ENCODE measurements around the gene IQGAP2. TPM values are rescaled to one million over a fixed set of nuclear protein-coding genes. Genes with fewer than 3 reads are reported as not detected.

Gene IQGAP2
- total RNA-seq, 4 donors from 2014 or later = 3.5 to 18.5 (median 13.7) TPM

GRCh38 chr5:76476474-76477038 lies 73.5 kb downstream of the IQGAP2 start:
- DNase-seq (ENCODE audit: low spot score in 2 of 2) = no peak
- intact Hi-C loops (cut with DNase I; ENCODE audit: low total_unique reads) = no loop called here
- WGBS, 2 donors = 76 to 84% methylated on average over 3 of the region's 3 CpGs
- no peak for TF ChIP-seq POLR2A (IDR thresholded peaks at IDR 0.05)
- TF ChIP-seq, protein P1, sequence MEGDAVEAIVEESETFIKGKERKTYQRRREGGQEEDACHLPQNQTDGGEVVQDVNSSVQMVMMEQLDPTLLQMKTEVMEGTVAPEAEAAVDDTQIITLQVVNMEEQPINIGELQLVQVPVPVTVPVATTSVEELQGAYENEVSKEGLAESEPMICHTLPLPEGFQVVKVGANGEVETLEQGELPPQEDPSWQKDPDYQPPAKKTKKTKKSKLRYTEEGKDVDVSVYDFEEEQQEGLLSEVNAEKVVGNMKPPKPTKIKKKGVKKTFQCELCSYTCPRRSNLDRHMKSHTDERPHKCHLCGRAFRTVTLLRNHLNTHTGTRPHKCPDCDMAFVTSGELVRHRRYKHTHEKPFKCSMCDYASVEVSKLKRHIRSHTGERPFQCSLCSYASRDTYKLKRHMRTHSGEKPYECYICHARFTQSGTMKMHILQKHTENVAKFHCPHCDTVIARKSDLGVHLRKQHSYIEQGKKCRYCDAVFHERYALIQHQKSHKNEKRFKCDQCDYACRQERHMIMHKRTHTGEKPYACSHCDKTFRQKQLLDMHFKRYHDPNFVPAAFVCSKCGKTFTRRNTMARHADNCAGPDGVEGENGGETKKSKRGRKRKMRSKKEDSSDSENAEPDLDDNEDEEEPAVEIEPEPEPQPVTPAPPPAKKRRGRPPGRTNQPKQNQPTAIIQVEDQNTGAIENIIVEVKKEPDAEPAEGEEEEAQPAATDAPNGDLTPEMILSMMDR (IDR thresholded peaks at IDR 0.05) = no peak
- no peak overlapping the region for H3K4me3 ChIP-seq (ENCODE audit: low read depth, poor library complexity, severe bottlenecking)

GRCh38 chr5:76477061-76477460 lies 74.0 kb downstream of the IQGAP2 start:
- 92 to 93% methylated on average over 2 of the region's 2 CpGs for WGBS, 2 donors
- intact Hi-C loops (cut with DNase I; ENCODE audit: low total_unique reads) = no loop called here
- no peak overlapping the region for H3K4me3 ChIP-seq (ENCODE audit: low read depth, poor library complexity, severe bottlenecking)
- DNase-seq (ENCODE audit: low spot score in 2 of 2) = no peak
- no peak for TF ChIP-seq POLR2A (IDR thresholded peaks at IDR 0.05)
- TF ChIP-seq, protein P1 (IDR thresholded peaks at IDR 0.05) = no peak

DNA sequence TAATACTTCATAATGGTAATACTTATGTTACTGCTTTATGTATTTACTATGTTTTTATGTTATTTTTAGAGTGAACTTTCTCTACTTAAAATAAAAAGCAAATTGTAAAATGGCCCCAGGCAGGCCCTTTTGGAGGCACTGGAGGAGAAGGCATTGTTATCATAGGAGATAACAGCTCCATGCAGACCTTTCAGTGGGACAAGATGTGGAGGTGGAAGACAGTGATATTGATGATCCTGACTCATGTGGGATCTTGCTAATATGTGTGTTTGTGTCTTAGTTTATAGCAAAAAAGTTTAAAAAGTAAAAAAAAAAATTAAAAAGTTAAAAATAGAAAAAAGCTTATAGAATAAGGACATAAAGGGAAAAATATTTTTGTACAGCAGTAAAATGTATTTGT lies 74.5 kb downstream of the IQGAP2 start:
- no peak for DNase-seq (ENCODE audit: low spot score in 2 of 2)
- TF ChIP-seq, protein P1 (IDR thresholded peaks at IDR 0.05) = no peak
- TF ChIP-seq POLR2A (IDR thresholded peaks at IDR 0.05) = no peak
- intact Hi-C loops (cut with DNase I; ENCODE audit: low total_unique reads) = no loop called here
- no peak overlapping the region for H3K4me3 ChIP-seq (ENCODE audit: low read depth, poor library complexity, severe bottlenecking)

GRCh38 chr5:76479281-76479680 lies 76.2 kb downstream of the IQGAP2 start:
- DNase-seq (ENCODE audit: low spot score in 2 of 2) = no peak
- WGBS, 2 donors = 86 to 87% methylated on average over 4 of the region's 4 CpGs
- no peak overlapping the region for H3K4me3 ChIP-seq (ENCODE audit: low read depth, poor library complexity, severe bottlenecking)
- intact Hi-C loops (cut with DNase I; ENCODE audit: low total_unique reads) = no loop called here
- TF ChIP-seq, protein P1 (IDR thresholded peaks at IDR 0.05) = no peak
- TF ChIP-seq POLR2A (IDR thresholded peaks at IDR 0.05) = no peak

GRCh38 chr5:76479973-76480667 lies 77.0 kb downstream of the IQGAP2 start:
- DNase-seq (ENCODE audit: low spot score in 2 of 2) = no peak
- WGBS, 2 donors = 78 to 82% methylated on average over 4 of the region's 4 CpGs
- intact Hi-C loops (cut with DNase I; ENCODE audit: low total_unique reads) = no loop called here
- no peak for TF ChIP-seq POLR2A (IDR thresholded peaks at IDR 0.05)
- TF ChIP-seq, protein P1 (IDR thresholded peaks at IDR 0.05) = no peak
- no peak overlapping the region for H3K4me3 ChIP-seq (ENCODE audit: low read depth, poor library complexity, severe bottlenecking)
